HG03103 (cell line): ENCODE data around the gene TNIP2.

Source experiments
- ATAC-seq: cut with Tn5 transposase; IDR thresholded peaks from one replicate; pipeline ENCODE4 v1.9.1; 2021; ENCODE audit warnings: low read depth; ENCODE audit not compliant: unreplicated experiment

The TNIP2 gene

GRCh38 chr4:2794486-2795299 lies 38.6 kb upstream of the TNIP2 start:
- no peak for ATAC-seq

DNA sequence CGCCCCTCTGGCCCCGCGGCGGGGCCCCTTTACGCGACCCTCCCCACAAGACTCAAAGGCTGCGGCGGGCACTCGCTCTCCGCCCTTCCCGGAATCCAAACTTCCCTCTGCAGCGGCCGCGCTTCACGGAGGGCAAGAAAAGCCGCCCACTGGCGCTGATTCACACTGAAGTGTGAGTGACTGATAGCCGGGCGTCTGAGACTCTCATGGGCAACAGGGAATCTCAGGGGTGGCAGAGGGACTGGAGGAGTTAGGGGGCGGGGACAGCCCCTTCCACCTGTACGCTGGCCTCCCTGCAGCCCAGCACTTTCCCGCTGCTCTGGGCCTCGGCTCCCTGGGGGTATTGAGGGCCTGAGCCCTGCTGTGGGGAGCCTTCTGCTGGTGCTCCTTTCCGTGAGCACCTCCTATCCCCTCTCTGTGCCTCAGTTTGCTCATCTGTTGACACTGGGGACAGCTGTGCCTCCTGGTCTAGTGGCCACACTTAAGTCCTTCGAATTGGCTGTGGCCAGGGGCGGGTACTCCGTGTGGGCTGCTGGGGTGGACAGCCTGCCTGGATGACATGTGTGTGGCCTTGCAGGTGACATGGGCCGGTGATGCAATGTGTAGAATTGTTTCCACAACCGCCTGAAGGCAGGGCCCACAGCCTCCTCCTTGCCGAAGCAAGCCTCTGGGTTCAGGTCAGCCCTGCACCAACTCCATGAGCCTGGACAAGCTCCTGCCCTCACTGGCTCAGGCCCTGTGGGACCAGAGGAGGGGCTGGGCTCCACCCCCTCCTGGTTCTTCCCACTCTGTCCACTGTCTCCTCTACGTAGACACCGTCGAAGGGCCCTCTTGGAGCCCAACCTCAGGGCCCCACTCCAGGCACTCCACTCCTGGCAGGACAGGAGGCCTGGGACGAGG lies 37.7 kb upstream of the TNIP2 start:
- ATAC-seq, result no peak

DNA sequence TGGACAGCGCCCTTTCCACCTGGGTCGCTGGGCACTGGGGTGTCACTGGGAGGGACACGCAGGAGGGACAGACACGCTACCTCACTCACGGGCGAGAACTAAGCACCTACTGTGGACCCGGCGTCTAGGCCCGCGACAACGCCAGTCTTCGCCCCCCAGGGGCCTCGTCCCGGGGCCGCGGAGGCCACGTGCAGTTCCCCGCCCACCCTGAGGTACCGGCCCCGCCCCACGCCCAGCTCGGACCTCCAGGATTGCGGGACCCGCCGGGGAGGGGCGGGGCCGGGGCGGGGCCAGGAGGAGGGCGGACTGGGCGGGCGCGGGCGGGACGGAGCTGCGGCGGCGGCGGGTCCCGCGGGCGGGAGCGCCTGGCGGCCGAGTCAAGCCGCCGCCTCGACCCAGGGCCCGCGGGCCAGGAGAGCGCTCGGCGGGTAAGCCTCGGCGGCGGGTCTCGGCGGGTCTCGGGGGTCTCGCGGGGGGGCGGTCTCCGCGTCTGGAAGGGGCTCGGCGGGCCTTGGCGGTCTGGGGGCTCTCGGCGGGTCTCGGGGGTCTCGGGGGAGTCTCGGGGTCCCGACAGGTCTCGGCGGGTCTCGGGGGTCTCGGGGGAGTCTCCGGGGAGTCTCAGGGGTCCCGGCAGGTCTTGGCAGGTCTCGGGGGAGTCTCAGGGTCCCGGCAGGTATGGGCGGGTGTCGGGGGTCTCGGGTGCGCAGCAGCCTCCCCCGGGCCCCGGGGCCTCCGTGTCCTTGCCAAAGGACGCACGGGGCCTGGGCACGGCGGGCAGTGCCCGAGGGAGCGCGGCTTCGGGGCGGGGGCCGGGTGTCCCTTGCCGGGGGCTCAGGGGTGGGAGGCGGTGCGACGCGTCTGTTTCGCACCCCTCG lies 36.8 kb upstream of the TNIP2 start, which contains the start of gene SH3BP2:
TSS of gene SH3BP2 (plus strand) at position 375 of the 875 bp plus-strand sequence. CDS start 27,533 bp downstream, outside the sequence.
- no peak for ATAC-seq

DNA sequence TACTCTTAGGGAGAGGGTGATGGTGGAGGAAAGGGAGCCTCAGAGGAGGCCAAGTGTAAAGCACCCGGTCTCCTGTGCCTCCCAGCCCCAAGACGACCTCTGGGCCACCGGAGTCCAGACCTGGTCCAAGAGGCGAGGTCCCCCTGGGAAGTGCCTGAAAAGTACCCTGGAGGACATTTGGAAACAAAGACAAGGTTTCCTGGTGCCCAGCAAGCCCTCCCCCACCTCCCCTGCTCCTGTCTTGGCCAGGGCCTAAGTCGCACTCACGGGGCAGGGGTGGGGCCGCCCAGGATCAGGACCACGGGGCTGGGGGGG lies 36.2 kb upstream of the TNIP2 start:
- ATAC-seq, result no peak

GRCh38 chr4:2791518-2792395 lies 35.6 kb upstream of the TNIP2 start:
- ATAC-seq, result no peak

DNA sequence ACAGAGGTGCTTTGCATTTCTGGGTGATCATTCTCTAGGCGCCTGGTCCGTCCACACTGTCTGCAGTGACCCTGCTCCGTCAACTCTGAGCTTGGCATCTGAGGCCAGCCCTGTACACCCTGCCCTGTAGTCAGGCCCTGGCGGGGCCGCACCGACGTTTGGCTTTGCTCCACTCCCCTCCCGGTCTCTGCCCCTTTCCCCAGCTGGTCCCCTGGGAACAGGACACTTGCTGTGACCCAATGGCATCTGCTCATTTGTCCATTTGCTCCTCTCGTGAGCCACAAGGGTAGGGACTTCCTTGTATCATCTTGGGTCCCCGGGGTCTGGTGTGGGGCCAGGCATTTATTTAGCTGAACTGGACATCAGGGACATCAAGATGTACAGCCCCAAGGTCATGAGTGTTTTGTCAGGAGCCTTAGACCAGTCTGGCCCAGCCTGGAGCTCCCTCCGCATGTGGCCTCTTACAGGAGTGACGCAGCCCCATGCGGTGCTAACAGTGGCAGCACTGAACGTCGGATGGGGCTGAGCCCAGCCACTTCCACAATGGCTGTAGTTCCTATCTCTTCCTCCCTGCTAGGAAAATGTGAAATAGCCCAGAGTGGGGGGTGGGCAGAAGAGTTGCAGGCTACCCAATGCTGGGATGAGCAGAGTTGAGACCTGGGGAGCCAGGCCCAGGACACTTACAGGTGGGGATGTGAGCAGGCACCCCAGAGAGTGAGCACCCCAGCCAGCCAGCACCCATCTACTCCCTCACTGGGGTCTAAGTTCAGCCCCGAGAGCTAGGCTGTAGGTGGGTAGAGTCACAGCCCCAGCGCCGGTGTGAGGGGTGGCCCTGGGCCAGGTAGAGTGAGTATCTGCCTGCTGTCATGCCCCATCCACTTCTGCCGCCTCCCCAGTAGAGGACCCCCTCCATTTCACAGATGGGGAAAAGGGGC lies 34.7 kb upstream of the TNIP2 start:
- ATAC-seq, result no peak

DNA sequence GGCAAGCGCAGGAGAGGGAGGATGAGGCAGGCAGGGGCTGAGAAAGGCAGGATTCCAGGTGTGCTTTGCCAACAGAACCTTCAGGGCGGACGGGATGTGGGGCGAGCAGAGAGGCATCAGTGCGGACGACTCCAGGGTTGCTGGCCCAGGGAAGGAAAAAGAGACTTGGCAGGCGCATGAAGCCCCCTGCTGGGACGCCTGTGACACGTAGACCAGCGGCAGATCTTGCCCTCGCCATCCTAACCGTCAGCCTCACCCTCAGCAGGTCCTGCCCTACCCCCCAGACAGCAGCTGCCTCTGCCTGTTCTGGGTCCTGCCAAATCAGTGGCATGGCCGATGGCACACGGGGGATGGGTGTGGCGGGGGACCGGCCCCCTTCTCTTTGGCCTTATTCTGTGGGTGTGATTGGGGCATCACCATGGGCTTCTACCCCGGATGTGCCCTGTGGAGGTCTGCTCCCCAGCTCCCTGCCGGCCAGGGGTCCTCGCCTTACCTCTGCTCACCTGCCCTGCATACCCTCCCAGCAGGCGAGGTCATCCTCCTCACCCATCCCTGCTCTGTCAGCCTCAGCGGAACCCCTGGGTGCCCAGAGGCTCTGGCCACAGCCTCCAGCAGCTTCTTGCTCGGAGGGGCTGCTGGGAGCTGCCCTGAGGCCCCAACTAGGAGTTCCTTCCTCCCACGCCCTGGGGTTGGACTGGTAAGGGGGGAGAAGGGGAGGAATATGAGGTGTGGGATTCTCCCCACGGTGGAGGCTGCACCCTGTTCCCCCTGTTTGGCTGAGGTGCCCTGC lies 33.9 kb upstream of the TNIP2 start:
- no peak for ATAC-seq

DNA sequence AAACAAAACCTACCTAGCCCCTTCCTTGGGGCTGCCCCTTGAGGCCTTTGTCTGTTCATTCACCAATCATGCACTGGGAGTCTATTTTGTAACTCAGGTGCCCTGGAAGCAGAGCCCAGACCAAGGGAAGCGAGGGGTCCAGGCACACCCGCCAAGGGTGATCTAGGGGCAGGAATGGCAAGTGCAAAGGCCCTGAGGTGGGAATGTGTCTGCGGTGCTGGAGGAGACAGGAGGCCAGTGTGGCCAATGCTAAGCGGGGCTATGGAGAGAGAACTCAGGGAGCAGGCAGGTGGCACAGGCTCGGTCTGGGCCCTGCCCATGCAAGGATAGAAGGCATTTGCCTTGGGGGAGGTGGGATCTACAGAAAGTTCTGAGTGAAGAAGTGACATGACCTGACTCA lies 33.2 kb upstream of the TNIP2 start:
- no peak for ATAC-seq

GRCh38 chr4:2788532-2789103 lies 32.5 kb upstream of the TNIP2 start:
- ATAC-seq, result no peak

GRCh38 chr4:2788101-2788500 lies 32.0 kb upstream of the TNIP2 start:
- ATAC-seq, result no peak

DNA sequence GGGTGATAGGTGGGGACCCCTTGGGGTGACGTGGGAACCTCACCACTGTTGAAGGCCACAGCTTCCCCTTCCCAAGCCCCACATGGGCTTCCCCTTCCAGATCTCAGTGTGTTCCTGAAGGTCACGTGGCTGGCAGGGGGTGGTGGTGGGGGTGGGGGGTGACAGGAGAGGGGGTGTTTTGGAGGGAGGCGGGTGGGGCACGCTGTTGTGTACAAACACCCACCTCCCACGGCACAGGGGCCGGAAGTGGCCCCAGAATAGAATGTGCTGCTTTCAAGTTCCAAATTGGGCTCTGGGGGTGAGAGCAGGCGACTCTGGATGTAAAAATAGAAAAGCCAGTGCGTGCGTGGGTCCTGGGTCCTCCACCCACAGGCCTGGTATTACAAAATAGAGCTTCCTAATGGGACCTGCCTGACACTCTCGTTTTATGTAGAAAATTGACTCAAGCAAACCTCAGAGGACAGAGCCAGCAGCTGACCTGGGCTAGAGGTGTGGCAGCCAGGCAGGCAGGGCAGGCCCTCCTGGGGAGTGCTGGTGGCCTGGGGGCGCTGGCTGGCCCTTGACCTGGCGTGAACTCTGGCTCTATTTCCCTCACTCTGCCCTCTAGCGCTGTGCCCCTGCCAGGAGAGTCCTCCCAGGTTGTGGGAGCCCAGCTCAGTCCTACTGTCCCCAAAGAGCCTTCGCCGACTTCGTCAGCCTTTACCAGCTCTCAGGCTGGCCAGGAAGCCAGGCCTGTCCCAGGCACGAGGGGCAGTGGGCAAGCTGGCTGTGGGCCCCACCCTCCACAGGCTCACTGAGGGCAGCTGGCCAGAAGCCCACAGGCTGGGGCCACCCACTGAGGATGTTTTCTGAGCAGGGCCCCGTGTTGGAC lies 31.3 kb upstream of the TNIP2 start:
- ATAC-seq, result peak; percentile 44

DNA sequence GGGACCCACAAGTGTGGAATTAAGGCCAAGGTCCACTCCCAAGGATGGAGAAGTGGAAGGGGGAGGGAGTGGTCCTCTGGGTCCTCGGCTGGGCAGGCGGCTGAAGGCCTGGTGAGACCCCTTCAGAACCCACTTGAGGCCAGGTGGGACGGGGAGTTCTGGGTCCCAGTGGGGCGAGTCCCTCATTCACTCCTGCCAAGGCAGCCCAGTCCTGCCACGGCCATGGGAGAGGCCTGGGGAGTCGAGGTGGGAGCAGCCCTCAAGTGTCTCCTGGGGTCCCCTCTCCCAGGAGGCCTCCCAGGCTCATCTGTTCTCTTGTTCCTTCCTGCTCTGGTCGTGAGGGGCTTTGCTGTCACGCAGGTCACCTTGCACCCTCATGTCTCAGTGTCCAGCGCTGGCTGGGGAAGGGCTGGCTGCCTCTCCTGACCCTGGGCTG lies 30.7 kb upstream of the TNIP2 start:
- no peak for ATAC-seq

DNA sequence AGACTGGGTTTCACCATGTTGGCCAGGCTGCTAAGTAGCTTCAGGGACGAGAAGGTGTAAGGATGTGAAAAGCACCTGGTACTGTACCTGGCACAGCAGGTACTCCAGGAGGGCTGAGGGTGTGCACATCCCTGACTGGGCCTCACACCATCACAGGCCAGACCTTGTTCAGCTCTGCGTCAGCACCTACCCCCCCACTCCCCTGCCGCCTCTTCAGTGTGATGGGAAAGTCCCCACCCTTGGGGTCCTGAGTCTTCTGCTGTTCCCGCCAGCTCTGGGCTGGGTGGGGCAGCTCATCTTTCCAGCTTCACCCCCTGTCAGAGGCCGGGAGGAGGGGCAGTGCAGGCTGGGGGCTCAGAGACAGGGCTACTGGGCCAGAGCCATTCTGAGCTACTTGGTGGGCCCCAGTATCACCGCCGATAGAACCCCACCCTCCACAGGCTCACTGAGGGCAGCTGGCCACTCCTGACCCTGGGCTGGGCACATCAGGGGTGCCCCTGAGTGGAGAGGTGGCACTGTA lies 30.1 kb upstream of the TNIP2 start:
- no peak for ATAC-seq

DNA sequence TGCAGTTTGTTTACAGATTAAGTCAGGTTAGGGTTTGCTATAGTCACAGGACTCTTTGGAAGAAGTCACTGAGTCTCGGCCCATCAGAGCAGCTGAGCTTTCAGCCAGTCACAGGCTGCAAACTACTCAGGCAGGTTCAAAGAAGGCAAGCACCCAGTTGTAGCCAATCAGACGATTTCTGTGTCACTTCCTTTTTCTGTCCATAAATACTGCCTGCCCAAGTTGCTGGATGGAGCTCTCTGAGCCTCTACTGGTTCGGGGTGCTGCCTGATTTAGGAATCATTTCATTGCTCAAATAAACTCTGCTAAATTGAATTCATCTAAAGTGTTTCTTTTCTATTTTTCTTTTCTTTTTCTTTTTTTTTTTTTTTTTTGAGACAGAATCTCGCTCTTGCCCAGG lies 29.5 kb upstream of the TNIP2 start:
- no peak for ATAC-seq

DNA sequence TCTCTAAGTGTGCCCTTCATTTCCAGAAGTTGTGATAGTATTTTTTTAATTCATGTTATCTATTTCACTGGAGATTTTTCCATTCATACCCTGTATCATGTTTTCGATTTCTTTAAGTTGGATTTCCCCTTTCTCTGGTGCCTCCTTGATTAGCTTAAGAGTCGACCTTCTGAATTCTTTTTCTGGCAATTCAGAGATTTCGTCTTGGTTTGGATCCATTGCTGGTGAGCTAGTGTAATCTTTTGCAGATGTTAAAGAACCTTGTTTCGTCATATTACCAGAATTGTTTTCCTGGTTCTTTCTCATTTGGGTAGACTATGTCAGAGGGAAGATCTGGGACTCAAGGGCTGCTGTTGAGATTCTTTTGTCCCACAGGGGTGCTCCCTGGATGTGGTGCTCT lies 27.7 kb upstream of the TNIP2 start:
- ATAC-seq, result no peak

DNA sequence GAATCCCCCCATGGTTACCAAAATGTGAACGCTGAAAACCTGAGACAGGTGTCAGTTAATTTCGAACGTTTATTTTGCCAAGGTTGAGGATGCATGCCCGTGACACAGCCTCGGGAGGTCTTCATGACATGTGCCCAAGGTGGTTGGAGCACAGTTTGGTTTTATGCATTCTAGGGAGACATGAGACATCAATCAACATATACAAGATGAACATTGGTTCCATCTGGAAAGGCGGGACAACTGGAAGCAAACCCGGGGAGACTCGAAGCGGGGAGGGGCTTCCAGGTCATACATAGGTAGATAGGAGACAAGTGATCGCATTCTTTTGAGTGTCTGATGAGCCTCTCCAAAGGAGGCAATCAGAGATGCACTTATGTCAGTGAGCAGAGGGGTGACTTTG lies 25.8 kb upstream of the TNIP2 start:
- no peak for ATAC-seq
